HG03432 (cell line): Measurements from ENCODE around the gene RGL4.
"Not testable (repeated sequence)": the region's sequence is repeated elsewhere in the genome, so short reads cannot be mapped to it uniquely, and the experiment has no call there.

Source experiments
- ATAC-seq: cut with Tn5 transposase; IDR thresholded peaks from one replicate; pipeline ENCODE4 v1.9.1; 2021; ENCODE audit warnings: mild to moderate bottlenecking, moderate library complexity; ENCODE audit not compliant: unreplicated experiment

The RGL4 gene

DNA sequence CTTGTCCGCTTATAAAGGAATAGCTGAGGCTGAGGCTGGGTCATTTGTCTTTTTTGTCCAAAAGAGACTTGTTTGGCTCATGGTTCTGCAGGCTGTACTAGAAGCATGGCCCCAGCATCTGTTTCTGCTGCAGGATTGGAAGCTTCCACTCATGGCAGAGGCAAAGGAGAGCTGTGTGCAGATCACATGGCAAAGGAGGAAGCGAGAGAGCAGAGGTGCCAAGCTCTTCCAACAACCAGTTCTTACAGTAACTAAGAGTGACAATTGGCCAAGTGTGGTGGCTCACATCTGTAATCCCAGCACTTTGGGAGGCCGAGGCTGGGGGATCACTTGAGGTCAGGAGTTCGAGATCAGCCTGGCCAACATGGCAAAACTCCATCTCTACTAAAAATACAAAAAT lies 37.3 kb downstream of the RGL4 start:
- ATAC-seq, result not testable (repeated sequence)

- no peak for ATAC-seq
Observed at GRCh38 chr22:23737696-23738095, 46.9 kb downstream of the RGL4 start.

DNA sequence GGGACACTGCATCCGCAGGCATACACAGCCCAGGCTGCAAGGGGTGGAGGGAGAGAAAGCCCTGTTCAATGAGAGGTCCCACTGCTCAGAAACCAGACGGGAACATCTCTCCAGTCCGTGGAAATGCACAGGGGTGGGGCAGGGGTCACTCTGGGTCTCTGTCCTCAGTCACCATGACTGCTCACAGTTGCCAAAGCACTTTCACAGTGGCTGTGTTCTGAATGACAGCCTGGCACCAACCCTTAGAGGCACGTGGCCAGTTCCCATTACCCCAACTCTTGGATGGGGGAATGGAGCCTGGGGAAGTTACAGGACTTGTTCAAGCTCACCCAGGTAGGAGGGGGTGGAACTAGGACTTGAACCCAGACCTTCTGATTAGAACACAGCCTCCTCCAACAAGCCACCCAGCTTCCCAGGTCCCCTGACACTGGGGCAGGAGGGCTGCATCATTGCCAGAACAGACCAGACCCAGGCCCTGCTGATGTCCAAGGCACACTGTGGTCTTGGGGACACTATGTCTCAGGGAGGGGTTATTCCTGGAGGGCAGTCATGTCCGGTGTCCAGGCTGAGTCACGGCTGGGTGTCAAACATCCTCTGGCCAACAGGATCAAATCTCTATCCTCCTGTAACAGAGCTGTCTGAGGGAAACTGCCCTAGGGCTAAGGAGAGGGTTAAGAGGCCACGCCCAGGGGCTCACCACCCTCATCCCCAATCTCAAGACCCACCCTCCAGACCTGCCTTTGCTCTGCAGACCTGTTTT lies 51.9 kb downstream of the RGL4 start:
- no peak for ATAC-seq

DNA sequence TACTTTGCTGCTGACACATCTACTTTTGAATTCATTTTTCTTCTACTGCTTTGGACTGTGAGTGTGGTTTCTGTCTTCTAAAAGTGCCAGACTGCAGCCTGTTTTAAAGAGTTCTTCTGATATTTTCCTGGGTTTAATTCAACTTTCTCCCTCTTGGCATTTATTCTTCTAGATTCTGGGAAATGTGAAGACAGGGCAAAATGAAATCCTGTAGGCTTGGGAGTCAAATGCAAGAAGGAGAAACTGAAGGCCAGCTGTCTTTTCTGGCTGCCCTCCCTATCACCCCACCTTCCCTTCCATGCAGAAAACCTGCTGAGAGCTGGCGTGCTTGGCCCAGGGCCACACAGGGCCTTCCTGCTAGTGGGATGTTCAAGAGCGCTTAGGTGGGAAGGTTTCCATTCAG lies 52.5 kb downstream of the RGL4 start:
- ATAC-seq, result no peak

DNA sequence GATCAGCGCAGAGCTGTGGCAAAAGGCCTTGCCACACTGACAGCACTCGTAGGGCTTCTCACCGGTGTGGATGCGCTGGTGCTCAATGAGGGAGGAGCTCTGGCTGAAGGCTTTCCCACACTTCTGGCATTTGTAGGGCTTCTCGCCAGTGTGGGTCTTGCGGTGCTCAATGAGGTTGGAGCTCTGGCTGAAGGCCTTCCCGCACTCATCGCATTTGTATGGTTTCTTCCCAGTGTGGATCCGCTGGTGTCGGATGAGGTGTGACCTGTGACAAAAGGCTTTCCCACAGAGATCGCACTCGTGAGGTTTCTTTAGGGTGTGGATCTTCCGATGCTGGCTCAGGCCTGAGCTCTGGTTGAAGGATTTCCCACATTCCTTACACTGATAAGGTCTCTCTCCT lies 53.2 kb downstream of the RGL4 start:
- ATAC-seq, result no peak

DNA sequence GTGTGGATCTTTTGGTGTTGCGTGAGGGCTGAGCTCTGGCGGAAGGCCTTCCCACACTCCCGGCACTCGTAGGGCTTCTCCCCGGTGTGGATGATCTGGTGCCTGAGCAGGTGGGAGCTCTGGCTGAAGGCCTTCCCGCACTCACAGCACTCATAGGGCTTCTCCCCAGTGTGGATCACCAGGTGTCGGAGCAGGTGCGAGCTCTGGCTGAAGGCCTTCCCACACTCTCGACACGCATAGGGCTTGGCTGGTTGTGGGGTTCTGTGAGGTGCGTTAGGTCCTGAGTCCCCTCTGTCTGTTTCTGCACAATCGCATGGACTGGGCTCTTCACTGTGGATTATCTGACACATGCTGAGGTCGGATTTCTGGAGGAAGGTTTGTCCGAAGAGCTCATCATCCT lies 53.7 kb downstream of the RGL4 start:
- no peak for ATAC-seq

GRCh38 chr22:23745791-23746190 lies 55.0 kb downstream of the RGL4 start:
- no peak for ATAC-seq
